ELF-1 (cell line): ENCODE measurements around the gene SESN1.
"Not testable (repeated sequence)": the region's sequence is repeated elsewhere in the genome, so short reads cannot be mapped to it uniquely, and the experiment has no call there.

Experiments
- DNase-seq: peaks from one replicate; pipeline ENCODE4 v3.0.0-alpha.2; 2016; ENCODE audit warnings: low read depth, low spot score

The SESN1 gene

DNA sequence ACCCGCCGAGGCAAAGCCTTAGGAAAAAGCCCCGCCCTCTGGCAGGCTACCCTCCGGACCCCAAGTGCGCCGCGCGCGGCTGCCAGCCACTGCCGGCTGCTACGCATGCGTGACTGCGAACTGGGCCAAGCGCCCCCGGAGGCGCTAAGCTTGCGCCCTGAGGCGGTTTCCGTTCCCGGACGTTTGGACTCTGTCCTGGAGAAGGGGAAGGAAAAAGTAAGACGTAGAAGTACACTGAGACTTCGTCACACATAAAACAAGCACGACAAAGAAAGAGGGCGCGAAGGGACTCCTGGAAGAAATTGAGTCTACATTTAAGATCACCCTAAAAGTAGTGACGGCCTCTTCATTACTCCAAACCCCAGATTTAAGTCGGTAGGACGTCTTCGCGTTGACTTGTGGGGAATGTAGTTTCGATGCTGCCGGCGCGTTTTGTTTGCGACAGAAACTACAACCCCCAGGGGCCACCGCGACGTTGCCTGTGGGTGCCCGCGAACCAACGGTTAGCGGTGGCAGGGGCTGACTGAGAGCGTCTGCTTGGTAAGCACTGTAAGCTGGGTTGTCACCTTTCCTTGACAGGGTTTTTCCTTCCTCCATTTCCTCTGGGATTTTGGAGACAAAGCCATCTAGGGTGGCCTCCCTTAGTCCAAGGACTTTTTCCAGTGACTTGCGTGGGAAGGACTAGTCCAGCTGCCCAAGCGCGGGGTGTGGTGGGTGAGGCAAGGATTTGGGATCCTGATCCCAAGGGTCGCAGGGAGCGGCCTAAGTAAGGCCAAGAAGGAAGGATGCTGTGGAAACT, 589 bp upstream of the SESN1 start, which contains the start of gene CEP57L1:
TSS of gene CEP57L1 (plus strand) at position 472 of the 799 bp plus-strand sequence. CDS start 49,715 bp downstream, outside the sequence.
- peak; percentile 98 for DNase-seq

- no peak for DNase-seq
These were observed 772 bp downstream of the SESN1 start for GRCh38 chr6:109093732-109094415.

DNA sequence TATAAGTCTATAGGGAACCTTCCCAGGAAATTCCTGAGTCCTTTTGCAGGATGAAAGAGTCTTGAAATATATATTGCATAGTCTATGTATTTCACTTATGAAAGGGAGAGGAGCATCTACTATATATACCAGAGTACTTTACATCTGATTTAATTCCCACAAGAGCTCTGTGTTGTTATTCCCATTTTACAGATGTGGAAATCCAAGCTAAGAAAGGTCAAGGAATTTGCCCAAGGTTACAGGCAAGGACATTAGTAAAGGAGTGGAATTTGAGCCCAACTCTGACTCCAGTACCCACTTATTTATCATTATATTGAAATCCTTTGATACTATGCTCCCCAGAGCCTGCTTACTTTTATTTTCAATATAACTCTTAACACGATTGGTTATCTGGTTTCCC, 2.6 kb downstream of the SESN1 start:
- DNase-seq = no peak

DNA sequence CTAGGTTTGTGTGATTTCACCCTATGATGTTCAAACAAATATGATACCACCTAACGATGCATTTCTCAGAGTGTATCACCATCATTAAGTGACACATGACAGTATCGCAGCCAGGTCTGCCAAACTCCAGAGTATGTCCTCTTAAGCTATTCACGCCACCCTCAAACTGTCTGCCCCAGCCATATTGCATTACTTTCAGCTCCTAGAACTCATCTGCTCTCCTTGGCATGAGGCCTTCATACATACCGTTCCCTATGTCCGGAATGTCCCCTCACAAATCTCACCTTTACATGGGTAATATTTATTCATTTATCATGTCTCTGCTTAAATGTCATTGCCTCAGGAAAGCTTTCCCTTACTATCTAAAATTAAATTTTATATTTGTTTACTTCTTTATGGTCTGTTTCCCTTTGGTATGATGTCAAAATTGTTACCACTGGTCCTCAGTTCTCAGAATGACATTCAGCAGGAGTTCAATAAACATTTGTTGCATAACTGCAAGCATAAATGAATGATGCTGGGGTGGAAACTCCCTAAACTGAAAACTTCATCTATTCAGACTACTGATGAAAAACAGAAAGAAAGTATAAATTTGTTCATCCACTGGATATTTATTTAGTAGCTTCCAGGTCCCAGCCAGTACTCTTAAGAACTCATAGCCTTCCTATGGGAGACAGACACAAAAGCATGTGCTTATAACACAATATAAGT, 3.2 kb downstream of the SESN1 start:
- DNase-seq = no peak

DNA sequence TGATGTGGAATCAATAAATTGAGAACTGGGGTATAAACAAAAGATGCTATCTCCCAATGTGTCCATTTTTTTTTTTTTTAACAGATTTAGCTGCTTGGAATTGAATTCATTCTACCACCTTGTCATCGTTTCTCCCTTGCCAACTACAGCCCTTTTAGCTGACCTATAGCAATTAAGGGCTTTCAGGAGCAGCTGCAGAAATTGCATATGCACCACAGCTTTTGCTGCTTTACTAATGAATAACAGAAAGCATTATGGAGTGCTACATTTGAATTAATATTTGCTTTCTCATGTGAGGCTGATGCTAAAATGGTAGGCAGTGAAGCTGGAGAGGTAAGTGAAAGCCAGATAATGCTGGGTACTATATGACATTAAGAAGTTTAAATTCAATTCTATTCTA, 5.7 kb downstream of the SESN1 start:
- no peak for DNase-seq

DNA sequence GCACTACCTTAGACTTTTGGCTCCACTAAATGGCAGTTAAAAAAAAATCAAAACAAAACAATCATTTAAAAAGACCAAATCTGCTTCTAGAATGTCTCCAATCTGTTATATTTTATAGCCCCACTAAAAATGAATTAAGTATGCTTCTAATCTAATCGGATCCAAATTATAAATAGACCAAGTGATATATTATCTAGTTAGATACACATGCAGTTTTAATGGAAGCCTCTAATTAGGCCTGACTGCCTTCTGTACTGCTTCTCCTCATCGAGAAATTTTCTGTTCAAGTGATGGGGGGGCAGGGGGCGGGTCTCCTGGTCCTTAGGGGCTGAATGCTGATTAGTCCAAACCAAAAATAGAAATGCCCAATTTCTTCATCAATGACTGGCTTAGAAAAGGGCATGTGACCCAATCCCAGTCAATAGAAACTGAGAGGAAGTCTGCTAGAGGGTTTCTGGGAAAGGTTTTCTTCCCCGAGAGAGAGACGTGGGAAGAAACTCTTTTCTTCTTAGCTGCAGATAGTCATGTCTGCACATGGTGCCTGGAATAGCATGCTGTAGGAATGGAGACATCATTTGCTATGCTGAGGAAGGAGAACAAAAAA, 6.9 kb downstream of the SESN1 start:
- DNase-seq = no peak

DNA sequence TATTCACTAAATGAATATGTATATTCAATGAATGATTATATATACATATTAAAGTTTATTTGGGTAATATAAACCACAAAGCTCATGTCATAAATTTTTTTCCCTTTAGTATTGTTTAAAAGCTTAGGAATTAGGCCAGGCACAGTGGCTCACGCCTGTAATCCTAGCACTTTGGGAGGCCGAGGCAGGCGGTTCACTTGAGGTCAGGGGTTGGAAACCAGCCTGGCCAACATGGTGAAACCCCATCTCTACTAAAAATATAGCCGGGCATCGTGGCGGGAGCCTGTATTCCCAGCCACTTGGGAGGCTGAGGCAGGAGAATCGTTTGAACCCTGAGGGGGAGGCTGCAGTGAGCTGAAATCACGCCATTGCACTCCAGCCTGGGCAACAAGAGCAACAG, 10.5 kb downstream of the SESN1 start:
- not testable (repeated sequence) for DNase-seq

GRCh38 chr6:109083657-109084056, 11.0 kb downstream of the SESN1 start:
- DNase-seq = no peak

DNA sequence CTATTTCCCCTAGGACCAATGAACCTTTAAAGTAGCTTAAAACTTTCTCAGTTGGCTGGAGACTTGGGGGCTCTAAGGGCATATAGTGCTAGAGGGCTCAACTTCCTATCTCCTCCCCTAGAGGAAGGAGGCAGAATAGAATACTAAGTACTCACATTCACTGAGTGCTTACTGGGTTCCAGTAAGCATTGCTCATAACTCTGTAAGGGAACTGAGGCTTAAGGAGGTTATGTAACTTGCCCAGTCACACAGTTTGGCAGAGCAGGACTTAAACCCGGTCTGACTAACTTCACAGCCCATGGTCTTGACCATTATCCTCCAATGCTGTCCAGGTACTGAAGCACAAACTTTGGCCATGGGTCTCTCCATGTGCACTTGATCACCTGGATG, 12.5 kb downstream of the SESN1 start:
- DNase-seq = no peak

DNA sequence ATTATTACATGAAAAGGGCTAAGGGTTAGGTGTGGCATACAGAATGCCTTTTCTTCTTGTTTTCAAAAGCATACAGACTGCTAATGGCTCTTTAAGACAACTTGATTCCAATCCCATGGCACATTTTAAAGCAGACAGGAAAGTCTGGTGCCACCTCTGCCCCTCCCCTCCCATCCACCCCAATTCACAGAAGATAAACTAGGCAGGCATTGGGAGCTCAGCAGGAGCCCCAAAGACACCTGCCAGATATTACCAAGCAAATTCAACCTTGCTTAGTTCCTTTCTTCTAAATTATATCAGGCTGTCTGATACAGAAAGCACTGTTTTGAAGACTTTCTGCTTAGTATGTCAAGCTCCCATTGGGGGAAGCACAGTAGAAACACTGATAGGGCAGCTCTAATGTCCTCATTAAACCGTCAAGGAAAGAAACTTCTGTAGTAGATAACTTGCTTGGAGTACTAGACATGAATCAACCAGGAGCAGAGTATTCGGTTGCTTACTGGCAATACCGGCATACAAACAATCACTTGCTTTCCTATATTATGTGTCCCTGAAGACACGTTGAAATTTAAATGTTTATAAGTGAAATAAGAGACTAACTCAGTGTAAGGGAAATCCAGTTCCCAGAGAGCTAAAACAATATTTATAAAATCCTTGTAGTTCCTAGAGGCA, 13.0 kb downstream of the SESN1 start:
- DNase-seq = no peak

DNA sequence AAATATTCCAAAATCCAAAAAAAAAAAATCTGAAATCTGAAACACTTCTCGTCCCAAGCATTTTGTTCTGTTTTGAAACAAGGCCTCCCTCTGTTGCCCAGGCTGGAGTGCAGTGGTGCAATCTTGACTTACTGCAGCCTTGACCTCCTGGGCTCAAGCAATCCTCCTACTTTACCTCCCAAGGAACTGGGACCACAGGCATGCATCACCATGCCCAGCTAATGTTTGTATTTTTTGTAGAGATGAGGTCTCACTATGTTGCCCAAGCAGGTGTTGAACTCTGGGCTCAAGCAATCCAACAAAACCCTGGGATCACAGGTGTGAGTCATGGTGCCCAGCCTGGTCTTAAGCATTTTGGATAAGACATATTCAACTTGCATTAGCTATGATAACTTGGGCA, 13.6 kb downstream of the SESN1 start:
- no peak for DNase-seq

DNA sequence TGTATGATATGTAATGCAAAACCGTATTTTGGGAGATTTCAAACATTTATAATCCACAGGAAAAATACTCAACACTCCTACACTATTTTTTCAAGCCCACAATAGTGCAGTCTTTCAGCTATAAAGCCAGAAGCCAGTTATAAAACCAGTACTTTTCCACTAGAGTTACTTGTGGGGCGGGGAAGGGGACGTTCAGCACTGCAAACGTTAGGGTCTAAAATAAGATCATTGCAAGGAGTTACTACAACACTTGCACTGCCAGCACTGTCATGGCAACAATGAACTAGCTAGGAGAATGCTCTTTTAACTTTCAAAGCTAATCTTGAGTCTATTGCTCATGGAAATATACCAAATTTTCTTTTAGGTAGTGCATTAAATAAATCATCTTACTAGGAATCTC, 14.7 kb downstream of the SESN1 start:
- no peak for DNase-seq

DNA sequence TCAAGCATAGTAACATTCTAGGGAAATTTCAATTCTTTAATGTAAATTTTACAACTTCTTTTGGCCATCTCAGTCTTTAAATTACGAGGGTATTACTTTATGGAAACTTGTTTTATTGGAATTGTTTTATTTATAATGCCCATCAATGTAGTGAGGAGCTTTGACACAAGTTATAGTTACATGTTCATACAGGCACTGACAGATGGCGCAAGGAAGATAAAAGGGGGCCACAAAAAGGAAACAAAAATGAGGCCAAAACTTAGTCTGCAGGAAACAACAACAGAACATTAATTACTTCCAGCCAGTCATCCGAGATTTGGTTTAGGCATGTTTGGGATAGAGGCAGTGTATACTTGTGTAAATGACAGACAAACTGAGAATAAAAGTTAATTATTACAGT, 18.3 kb downstream of the SESN1 start:
- no peak for DNase-seq

DNA sequence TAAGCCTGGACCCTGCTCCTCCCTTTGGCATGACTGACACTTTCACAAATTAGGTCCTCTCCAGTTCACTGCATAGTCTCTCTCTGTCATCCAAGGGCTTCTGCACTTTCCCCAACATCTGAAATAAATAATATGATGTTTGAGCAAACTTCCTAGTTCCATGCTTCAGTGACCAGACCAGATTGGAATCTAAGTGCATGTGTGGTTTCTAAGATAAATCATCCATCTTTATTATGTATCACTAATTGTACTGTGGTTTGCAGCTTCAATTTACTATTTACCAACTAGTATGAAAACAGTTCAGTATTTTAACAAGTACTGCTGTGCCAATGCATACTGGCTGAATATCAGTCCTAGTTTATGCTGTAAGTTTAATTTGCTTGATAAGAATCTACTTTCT, 18.7 kb downstream of the SESN1 start:
- DNase-seq = no peak

DNA sequence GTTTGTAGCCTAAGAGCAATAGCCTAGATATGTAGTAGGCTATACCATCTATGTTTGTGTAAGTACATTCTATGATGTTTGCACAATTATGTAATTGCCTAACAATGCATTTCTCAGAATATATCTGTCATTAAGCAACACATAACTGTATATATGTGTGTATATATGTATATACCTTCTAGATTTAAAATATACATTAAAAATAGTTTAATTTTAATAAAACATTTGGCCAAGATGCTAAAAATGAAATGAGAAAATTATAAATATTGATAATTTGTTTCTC, 20.6 kb downstream of the SESN1 start:
- no peak for DNase-seq

DNA sequence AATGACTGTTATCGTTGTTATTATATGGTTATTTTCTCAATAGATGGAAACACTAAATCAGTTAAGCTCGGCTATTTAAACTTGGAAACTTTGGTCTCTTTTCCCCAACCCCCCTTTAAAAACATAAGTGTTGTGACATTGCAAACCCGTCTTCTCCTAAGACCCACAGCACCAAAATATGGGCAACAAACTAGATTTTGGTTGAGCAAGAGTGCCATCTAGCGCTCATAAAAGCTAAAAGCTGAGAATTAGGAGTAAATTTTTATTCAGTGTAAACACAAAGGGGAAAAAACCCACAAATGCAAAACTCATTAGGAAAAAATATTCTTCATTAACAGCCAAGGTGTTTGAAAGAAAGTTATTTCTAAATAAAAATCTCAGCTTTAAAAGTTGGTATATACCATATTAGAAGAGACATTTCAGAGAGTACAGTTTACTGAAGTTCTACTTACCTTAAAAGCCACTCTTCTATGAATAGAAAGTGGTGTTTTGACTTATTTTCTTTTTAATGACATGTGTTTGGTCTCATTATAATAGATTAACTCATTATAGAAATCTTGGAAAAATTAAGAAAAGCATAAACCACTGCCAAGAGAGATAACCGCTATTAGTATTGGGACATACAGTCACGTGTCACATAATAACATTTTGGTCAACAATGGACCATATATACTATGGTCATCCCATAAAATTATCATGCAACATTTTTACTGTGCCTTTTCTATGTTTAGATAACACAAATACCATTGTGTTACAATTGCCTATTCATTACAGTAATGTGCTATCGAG, 21.1 kb downstream of the SESN1 start:
- peak; percentile 56 for DNase-seq

DNA sequence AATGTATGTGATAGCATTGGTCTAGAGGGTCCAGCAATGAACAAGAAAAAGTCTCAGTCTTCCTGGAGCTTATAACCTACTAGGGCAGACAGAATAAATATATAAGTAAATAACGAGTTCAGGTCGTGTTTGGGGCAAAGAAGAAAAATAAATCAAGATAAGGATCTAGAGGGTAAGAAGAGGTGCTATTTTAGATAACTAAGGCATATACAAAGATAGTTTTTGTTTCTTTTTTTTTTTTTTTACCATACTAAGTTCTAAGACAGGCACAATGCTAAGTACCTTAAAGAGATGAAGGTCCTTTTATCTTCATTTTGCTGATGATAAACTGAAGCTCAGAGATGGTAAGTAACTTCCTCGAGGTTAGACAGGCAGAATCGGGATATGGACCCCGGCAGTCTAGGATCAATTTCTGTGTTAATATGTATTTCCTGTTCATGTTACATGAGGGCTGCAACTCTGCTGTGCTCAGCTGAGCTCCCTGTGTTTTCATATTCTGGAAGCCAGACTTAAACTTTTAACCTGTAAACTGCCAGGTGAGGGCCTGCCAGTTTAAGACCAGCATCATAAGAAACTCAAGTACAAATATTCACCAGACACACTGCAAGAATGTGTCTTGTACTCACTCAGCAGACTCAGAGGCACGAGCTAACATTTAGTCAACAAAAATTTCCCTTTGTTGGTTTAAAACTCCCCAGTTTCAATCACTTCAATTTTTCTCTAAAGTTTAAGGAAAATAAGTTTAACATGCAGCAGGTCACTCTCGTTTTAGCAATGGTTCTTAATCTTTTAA, 23.3 kb downstream of the SESN1 start:
- DNase-seq = no peak

DNA sequence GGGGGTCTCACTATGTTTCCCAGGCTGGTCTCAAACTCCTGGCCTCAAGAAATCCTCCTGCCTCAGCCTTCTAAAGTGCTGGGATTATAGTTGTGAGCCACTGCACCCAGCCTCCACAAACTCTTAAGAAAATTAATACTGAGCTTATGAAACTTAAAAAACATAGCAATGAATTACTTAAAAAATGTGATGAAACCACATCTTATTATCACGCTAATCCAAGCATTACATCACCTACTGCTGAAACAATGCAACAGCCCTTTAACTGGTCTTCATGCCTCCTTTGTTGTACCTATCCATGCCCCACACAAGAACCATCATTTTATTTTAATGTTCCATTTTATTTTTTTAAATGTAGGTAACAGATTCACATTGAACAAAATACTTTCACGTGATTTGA, 24.9 kb downstream of the SESN1 start:
- no peak for DNase-seq

DNA sequence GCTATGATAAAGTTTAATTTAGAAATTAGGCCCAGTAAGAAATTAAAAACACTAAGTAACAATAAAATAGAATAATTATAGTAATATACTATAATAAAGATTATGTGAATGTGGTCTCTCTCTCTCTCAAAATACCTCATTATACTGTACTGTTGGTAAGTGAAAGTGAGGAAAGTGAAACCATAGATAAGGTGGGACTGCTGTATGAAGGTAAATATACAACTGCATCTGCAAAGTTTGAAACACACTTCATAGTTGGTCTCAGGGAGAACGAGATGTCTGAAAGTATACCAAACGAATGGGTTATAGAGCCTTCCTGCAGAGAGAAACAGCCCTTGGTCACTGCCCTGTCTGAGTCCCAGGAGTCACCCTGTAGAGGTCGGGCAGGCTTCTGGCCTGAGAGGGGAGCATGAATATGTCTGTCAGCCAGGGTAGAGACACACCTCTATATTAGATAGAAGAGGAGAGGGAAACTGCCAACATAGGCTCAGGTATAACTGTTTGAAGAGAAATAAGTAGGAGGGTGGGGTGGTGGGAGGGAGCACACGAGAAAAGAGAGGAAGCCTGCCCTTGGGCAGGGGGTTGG, 31.8 kb downstream of the SESN1 start:
- no peak for DNase-seq

- DNase-seq = no peak
These were observed 32.4 kb downstream of the SESN1 start for GRCh38 chr6:109062216-109062615.
